GM19351 (cell line): ENCODE measurements around the gene MLXIPL.
"Not testable (repeated sequence)": the region's sequence is repeated elsewhere in the genome, so short reads cannot be mapped to it uniquely, and the experiment has no call there.

Source experiments
- ATAC-seq: cut with Tn5 transposase; IDR thresholded peaks from one replicate; pipeline ENCODE4 v1.9.1; 2021; ENCODE audit warnings: mild to moderate bottlenecking, moderate library complexity; ENCODE audit not compliant: unreplicated experiment

MLXIPL gene

GRCh38 chr7:73646785-73647724 is 22.7 kb upstream of the MLXIPL start:
- no peak for ATAC-seq

GRCh38 chr7:73645643-73646174 is 21.4 kb upstream of the MLXIPL start:
- ATAC-seq = no peak

- ATAC-seq = no peak
Measured at GRCh38 chr7:73644688-73645286, 20.5 kb upstream of the MLXIPL start.

GRCh38 chr7:73642834-73643233 is 18.5 kb upstream of the MLXIPL start:
- no peak for ATAC-seq

GRCh38 chr7:73638911-73639310 is 14.6 kb upstream of the MLXIPL start:
- no peak for ATAC-seq

- no peak for ATAC-seq
Measured at GRCh38 chr7:73635428-73636200, 11.3 kb upstream of the MLXIPL start.

- ATAC-seq = no peak
Measured at GRCh38 chr7:73633844-73634243, 9.5 kb upstream of the MLXIPL start.

GRCh38 chr7:73633323-73633722 is 9.0 kb upstream of the MLXIPL start:
- ATAC-seq = no peak

GRCh38 chr7:73631558-73631957 is 7.2 kb upstream of the MLXIPL start:
- no peak for ATAC-seq

- ATAC-seq = no peak
Measured at GRCh38 chr7:73628504-73628903, 4.2 kb upstream of the MLXIPL start.

- ATAC-seq = no peak
Measured at GRCh38 chr7:73626814-73627213, 2.5 kb upstream of the MLXIPL start.

- ATAC-seq = no peak
Measured at GRCh38 chr7:73625276-73625675, 954 bp upstream of the MLXIPL start.

- no peak for ATAC-seq
Measured at GRCh38 chr7:73624669-73625001, 313 bp upstream of the MLXIPL start.

GRCh38 chr7:73622909-73623797 is 1.2 kb downstream of the MLXIPL start:
- no peak for ATAC-seq

- no peak for ATAC-seq
Measured at GRCh38 chr7:73622527-73622908, 1.8 kb downstream of the MLXIPL start.

GRCh38 chr7:73621168-73622063 is 2.9 kb downstream of the MLXIPL start:
- no peak for ATAC-seq

- not testable (repeated sequence) for ATAC-seq
Measured at GRCh38 chr7:73619394-73619793, 4.9 kb downstream of the MLXIPL start.

- ATAC-seq = no peak
Measured at GRCh38 chr7:73618538-73618937, 5.8 kb downstream of the MLXIPL start.

GRCh38 chr7:73617520-73617919 is 6.8 kb downstream of the MLXIPL start:
- ATAC-seq = not testable (repeated sequence)
